Trophoblast cell (in vitro differentiated cells and primary cell): ENCODE results near the gene UAP1.

Source experiments
- DNase-seq, 2 donors: peaks; one replicate each; pipeline ENCODE4 v3.0.0-alpha.2; 2016
- H2AFZ ChIP-seq: 2 replicates; pipeline ENCODE4 v1.6.1; 2013; ENCODE audit warnings: low read length, moderate library complexity, mild to moderate bottlenecking; ENCODE audit not compliant: insufficient read depth, poor library complexity
- H2AK5ac ChIP-seq: 2 replicates; pipeline ENCODE4 v1.6.1; 2013; ENCODE audit warnings: mild to moderate bottlenecking, low read length
- H2BK120ac ChIP-seq: 2 replicates; pipeline ENCODE4 v1.6.1; 2013; ENCODE audit warnings: low read length, mild to moderate bottlenecking, moderate library complexity; ENCODE audit not compliant: insufficient read depth, poor library complexity
- H2BK12ac ChIP-seq: 2 replicates; pipeline ENCODE4 v1.6.1; 2013; ENCODE audit warnings: mild to moderate bottlenecking, low read length, moderate library complexity
- H2BK5ac ChIP-seq: 2 replicates; pipeline ENCODE4 v1.6.1; 2013; ENCODE audit warnings: low read length, low read depth, moderate library complexity, mild to moderate bottlenecking; ENCODE audit not compliant: poor library complexity
- H3K14ac ChIP-seq: 2 replicates; pipeline ENCODE4 v1.6.1; 2013; ENCODE audit warnings: mild to moderate bottlenecking, low read length
- H3K18ac ChIP-seq: 2 replicates; pipeline ENCODE4 v1.6.1; 2013; ENCODE audit warnings: mild to moderate bottlenecking, low read length
- H3K23ac ChIP-seq: 2 replicates; pipeline ENCODE4 v1.6.1; 2013; ENCODE audit warnings: low read length
- H3K27ac ChIP-seq: 2 replicates; pipeline ENCODE4 v1.5.1; 2013; ENCODE audit warnings: low read depth, mild to moderate bottlenecking, inconsistent platforms, low read length, moderate library complexity
- H3K27me3 ChIP-seq: 2 replicates; pipeline ENCODE4 v1.6.1; 2013; ENCODE audit warnings: inconsistent platforms, mild to moderate bottlenecking, low read length, moderate library complexity; ENCODE audit not compliant: insufficient read depth
- H3K36me3 ChIP-seq, 2 experiments: 1 replicate in 1 of 2; 2 replicates in 1 of 2; pipeline ENCODE4 v1.6.1; 2013; ENCODE audit warnings: low read length in 2 of 2, mild to moderate bottlenecking in 2 of 2, moderate library complexity in 1 of 2; ENCODE audit not compliant: insufficient read depth in 2 of 2, control insufficient read depth in 1 of 2
- H3K4ac ChIP-seq: 2 replicates; pipeline ENCODE4 v1.6.1; 2013; ENCODE audit warnings: low read depth, mild to moderate bottlenecking, low read length, moderate library complexity
- H3K4me1 ChIP-seq, 2 experiments: 1 replicate in 1 of 2; 2 replicates in 1 of 2; pipeline ENCODE4 v1.6.1; 2013; ENCODE audit warnings: low read length in 2 of 2, mild to moderate bottlenecking in 2 of 2, moderate library complexity in 1 of 2; ENCODE audit not compliant: insufficient read depth in 2 of 2, control insufficient read depth in 1 of 2
- H3K4me2 ChIP-seq: 2 replicates; pipeline ENCODE4 v1.6.1; 2013; ENCODE audit warnings: inconsistent platforms, mild to moderate bottlenecking, low read length, moderate library complexity
- H3K4me3 ChIP-seq: 2 replicates; pipeline ENCODE4 v1.5.1; 2013; ENCODE audit warnings: mild to moderate bottlenecking, low read depth, low read length, inconsistent platforms
- H3K79me1 ChIP-seq: one replicate; pipeline ENCODE4 v1.6.1; 2013; ENCODE audit warnings: low read length
- H3K79me2 ChIP-seq: 2 replicates; pipeline ENCODE4 v1.6.1; 2013; ENCODE audit warnings: low read length, mild to moderate bottlenecking; ENCODE audit not compliant: control insufficient read depth, insufficient read depth, poor library complexity
- H3K9ac ChIP-seq: 2 replicates; pipeline ENCODE4 v1.6.1; 2013; ENCODE audit warnings: mild to moderate bottlenecking, low read length
- H3K9me3 ChIP-seq: 2 replicates; pipeline ENCODE4 v1.6.1; 2013; ENCODE audit warnings: low read depth, mild to moderate bottlenecking, control low read depth, inconsistent platforms, low read length; ENCODE audit not compliant: insufficient read depth
- H4K12ac ChIP-seq: 2 replicates; pipeline ENCODE4 v1.6.1; 2013; ENCODE audit warnings: low read depth, mild to moderate bottlenecking, low read length, moderate library complexity
- H4K8ac ChIP-seq: 2 replicates; pipeline ENCODE4 v1.6.1; 2013; ENCODE audit warnings: low read depth, mild to moderate bottlenecking, low read length, moderate library complexity
- H4K91ac ChIP-seq: one replicate; pipeline ENCODE4 v1.6.1; 2013; ENCODE audit warnings: low read depth, mild to moderate bottlenecking, low read length, moderate library complexity
- WGBS: extraction: QIAGEN DNeasy Blood & Tissue Kit; methylation state at CpG from one replicate; pipeline ENCODE4 v1.1.7; 2013; ENCODE audit warnings: missing lambda C conversion rate; ENCODE audit not compliant: insufficient read length, insufficient coverage; ENCODE audit errors: extremely low coverage; 5-methylcytosine and 5-hydroxymethylcytosine counted together

Gene UAP1

DNA sequence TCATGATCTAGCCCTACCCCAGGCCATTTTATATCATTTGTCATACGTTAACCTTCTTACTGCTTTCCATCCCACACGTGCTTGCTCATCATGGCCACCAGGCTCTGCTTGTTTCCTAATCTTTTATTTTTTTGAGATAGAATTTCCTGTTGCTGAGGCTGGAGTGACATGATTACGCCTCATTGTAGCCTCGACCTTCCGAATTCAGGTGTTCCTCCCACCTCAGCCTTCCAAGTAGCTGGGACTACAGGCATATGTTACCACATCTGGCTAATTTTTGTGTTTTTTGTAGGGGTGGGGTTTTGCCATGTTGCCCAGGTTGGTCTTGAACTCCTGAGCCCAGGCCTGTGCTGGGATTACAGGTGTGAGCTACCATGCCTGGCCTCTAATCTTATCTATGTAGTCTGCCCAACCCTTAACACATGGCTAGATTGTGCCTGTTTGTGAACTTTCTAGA, 3.3 kb downstream of the UAP1 start:
- Histone ChIP-seq H4K8ac (no peak overlapping the region), H3K14ac (no peak overlapping the region), H3K79me1 (peaks cover 9% of the 10 kb centered on the region), H2BK12ac (no peak overlapping the region), H3K27me3 (no peaks in the 10 kb centered on the region), H3K36me3 (peaks cover 5 to 10% of the 10 kb centered on the region in 2 experiments), H3K9ac (no peak overlapping the region), H2AFZ (no peak overlapping the region), H3K4me3 (no peak overlapping the region), H3K4me2 (no peak overlapping the region), H2AK5ac (no peak overlapping the region), H3K18ac (peak overlapping the region; percentile 65), H3K79me2 (peaks cover 7% of the 10 kb centered on the region), H3K4ac (no peak overlapping the region), H4K12ac (peak overlapping the region; percentile 43), H3K27ac (no peak overlapping the region), H4K91ac (no peak overlapping the region), H2BK5ac (no peak overlapping the region), H3K23ac (no peak overlapping the region), H3K4me1 (peaks cover 2 to 3% of the 10 kb centered on the region in 2 experiments), H3K9me3 (peaks cover 2% of the 10 kb centered on the region), H2BK120ac (no peak overlapping the region)
- no CpG with 5 or more reads among the region's 5 CpGs for WGBS
- DNase-seq, result no peak

DNA sequence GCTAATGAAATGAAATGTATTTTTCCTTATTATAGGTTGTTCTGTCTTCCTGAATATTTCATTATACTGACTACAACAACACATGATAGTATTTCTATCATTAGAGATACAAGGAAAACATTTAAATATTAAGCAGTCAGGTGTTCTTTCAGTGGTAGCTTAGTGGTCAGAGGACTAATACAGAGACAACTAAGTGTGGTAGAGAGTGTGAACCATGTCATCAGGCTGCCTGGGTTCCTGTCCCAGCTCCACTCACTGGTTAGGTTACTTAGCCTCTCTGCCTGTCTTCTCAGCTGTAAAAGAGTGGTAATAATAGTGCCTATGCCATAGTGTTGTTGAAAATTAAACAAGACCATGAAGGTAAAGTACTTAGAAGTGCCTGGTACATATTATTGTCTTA, 3.9 kb downstream of the UAP1 start:
- Histone ChIP-seq H4K91ac (no peak overlapping the region), H3K23ac (no peak overlapping the region), H3K4ac (no peak overlapping the region), H3K14ac (no peak overlapping the region), H3K27ac (no peak overlapping the region), H2AK5ac (no peak overlapping the region), H3K18ac (no peak overlapping the region), H3K4me2 (no peak overlapping the region), H2AFZ (no peak overlapping the region), H3K4me3 (no peak overlapping the region), H3K9me3 (peaks cover 2% of the 10 kb centered on the region), H3K36me3 (peaks cover 5 to 10% of the 10 kb centered on the region in 2 experiments), H3K79me2 (peaks cover 7% of the 10 kb centered on the region), H3K4me1 (peaks cover 2 to 3% of the 10 kb centered on the region in 2 experiments), H2BK120ac (no peak overlapping the region), H2BK5ac (no peak overlapping the region), H4K12ac (no peak overlapping the region), H2BK12ac (no peak overlapping the region), H4K8ac (no peak overlapping the region), H3K79me1 (peaks cover 9% of the 10 kb centered on the region), H3K9ac (no peak overlapping the region), H3K27me3 (no peaks in the 10 kb centered on the region)
- DNase-seq, result no peak

DNA sequence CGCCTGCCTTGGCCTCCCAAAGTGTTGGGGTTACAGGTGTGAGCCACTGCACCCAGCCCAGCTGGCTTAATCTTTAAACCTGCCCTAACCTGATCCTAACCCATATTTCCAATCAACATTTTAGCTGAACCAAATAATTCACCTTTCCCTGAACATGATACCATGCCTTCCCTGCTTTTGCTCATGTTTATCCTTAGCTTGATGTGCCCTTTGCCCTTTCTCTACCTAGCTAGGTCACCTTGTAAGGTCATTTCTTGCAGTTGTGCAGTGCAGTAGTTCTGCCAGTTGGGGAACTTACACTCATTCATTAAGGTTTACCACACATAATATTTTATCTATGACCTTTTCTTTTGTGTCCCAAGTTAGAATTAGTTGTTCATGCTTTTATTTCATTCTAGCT, 5.3 kb downstream of the UAP1 start:
- peaks cover 5 to 10% of the 10 kb centered on the region in 2 experiments for H3K36me3 ChIP-seq
- H3K4me3 ChIP-seq, result no peak overlapping the region
- no peak overlapping the region for H2AFZ ChIP-seq
- H3K27me3 ChIP-seq, result no peaks in the 10 kb centered on the region
- no peak overlapping the region for H3K18ac ChIP-seq
- no CpG with 5 or more reads among the region's 1 CpG for WGBS
- H3K27ac ChIP-seq, result no peak overlapping the region
- no peak overlapping the region for H2BK12ac ChIP-seq
- peaks cover 0 to 2% of the 10 kb centered on the region in 2 experiments for H3K4me1 ChIP-seq
- no peak overlapping the region for H3K4ac ChIP-seq
- peaks cover 2% of the 10 kb centered on the region for H3K79me1 ChIP-seq
- no peaks in the 10 kb centered on the region for H3K9me3 ChIP-seq
- no peak overlapping the region for H3K4me2 ChIP-seq
- H2AK5ac ChIP-seq, result no peak overlapping the region
- H3K14ac ChIP-seq, result no peak overlapping the region
- H4K12ac ChIP-seq, result no peak overlapping the region
- H2BK120ac ChIP-seq, result no peak overlapping the region
- H4K8ac ChIP-seq, result no peak overlapping the region
- H3K79me2 ChIP-seq, result peaks cover 1% of the 10 kb centered on the region
- H4K91ac ChIP-seq, result no peak overlapping the region
- no peak overlapping the region for H2BK5ac ChIP-seq
- no peak for DNase-seq
- no peak overlapping the region for H3K9ac ChIP-seq
- H3K23ac ChIP-seq, result no peak overlapping the region

DNA sequence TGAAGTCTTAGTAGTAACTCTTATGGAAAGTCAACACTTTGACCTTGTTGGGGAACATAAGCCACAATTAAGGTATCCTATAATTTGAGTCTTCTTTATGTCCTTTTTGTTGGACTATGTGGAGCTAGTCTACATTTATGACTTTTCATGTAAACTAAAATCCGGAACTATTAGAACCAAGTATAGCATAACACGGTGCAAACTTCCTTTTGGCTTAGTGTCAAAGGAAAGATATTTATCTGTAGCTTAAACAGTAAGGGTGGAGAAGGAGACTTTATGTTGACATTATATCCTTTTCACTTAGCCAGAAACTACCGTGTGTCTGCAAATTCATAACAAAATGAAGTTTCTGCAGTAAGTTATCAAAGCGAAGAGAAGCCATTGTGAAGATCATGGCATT, 7.3 kb downstream of the UAP1 start:
- no peak overlapping the region for H2AK5ac ChIP-seq
- no peak overlapping the region for H3K4ac ChIP-seq
- no CpG with 5 or more reads among the region's 4 CpGs for WGBS
- H3K4me3 ChIP-seq, result no peak overlapping the region
- H2BK120ac ChIP-seq, result no peak overlapping the region
- H3K18ac ChIP-seq, result no peak overlapping the region
- H3K79me1 ChIP-seq, result no peaks in the 10 kb centered on the region
- H4K12ac ChIP-seq, result no peak overlapping the region
- peaks cover 0 to 2% of the 10 kb centered on the region in 2 experiments for H3K4me1 ChIP-seq
- no peak overlapping the region for H3K4me2 ChIP-seq
- H2BK5ac ChIP-seq, result no peak overlapping the region
- no peaks in the 10 kb centered on the region for H3K79me2 ChIP-seq
- no peak for DNase-seq
- H3K27me3 ChIP-seq, result no peaks in the 10 kb centered on the region
- H4K91ac ChIP-seq, result no peak overlapping the region
- H4K8ac ChIP-seq, result no peak overlapping the region
- H2AFZ ChIP-seq, result no peak overlapping the region
- no peak overlapping the region for H3K23ac ChIP-seq
- H3K27ac ChIP-seq, result no peak overlapping the region
- H3K9me3 ChIP-seq, result no peaks in the 10 kb centered on the region
- H3K14ac ChIP-seq, result no peak overlapping the region
- H3K36me3 ChIP-seq, result peaks cover 8 to 12% of the 10 kb centered on the region in 2 experiments
- no peak overlapping the region for H2BK12ac ChIP-seq
- no peak overlapping the region for H3K9ac ChIP-seq
